NCI-H510A treated with DMSO at 0.1 percent for 48 hours (cell line): ENCODE results near the gene ITGA1.

Source experiments
- DNase-seq: peaks from one replicate; lab custom pipeline; 2025; lab: John Stamatoyannopoulos, UW

ITGA1 gene

DNA sequence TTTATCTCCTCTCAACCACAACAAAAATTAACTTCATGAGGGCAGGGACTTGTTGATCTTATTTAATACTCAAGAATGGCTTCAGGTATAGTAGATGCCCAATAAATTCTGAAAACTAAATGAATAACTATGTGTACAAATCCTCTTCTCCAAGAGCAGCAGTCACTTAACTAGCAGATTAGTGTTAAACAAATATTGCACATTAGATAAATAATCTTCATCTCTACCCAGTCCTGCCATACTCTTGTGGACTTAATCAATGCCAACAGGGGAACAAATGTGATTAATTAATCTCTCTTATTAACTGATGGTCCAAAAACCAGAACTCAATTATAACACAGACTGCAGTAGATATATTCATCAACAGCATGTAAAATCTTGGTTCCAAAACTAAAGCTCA is 15.0 kb upstream of the ITGA1 start:
- DNase-seq, result no peak

DNA sequence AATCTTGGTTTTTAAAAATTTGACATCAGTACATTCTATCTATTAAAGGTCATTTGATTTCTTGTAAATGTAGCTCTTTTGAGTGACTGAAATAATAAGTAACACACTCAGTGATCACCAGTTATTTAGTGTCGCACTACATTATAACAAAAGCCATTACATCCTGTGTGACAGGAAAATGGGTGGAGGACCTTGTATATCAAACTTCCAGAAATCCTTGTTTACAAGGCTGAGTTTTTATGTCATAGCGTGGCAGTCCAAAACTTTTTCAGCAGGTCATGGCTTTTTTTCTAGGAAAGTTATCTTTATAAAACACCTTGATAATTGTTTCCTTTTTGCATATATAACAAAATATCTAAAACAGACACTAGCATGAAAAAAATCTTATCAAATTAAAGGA is 14.4 kb upstream of the ITGA1 start:
- DNase-seq, result no peak

DNA sequence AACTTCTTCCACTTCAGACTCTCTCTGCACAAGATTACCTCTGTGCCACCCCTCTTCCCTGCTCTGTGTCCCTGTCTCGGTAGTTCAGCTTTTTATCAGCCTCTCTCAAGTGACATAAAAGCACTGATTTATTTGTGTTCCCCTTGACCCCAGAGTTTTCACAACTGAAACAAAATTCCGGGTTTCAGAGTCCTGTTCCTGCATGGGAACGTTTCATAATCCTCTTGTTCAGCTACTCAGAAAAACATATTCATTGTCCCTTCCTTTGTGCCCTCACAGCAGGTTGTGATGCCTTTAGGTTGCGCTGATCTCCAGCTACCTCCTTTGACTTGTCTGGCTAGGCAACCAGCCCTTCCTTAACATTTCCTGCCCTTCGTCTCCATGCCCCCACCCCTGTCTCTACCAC is 13.7 kb upstream of the ITGA1 start:
- no peak for DNase-seq

DNA sequence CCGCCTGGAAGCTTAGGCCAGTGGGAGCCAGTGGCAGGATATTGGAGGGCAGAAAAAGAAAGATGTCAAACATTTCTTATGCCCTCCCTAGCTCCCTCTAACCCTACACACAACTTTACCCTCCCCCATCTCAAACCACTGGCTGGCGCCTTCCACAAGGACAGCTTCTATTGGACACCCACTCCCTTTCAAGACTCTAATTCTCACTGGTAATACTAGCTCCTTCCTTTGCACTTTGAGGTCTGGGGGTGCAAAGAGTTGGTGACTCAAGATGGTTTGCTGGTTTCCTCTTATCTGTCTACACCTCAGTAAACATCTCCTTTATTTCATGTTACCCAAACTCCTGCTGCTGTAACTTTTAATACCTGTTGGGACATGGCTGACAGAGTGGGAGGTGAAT is 11.6 kb upstream of the ITGA1 start:
- no peak for DNase-seq

DNA sequence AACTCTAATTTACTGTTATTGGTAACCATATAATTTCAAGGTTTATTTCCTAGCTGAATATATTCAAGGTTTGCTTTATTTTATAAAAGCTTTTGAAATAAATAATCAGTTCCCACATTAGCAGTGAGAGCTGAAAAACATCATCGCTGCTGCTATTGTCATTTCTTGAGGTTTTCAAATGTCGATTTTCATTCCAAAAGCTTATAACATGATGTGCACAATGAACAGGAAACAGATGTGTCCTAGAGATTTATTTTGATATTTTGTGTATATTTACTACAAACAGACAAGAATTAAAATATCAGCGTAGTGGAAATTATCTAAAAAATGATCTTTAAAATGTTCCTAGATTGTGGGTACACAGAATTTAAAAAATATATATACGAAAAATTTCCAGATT is 10.5 kb upstream of the ITGA1 start:
- DNase-seq, result no peak

DNA sequence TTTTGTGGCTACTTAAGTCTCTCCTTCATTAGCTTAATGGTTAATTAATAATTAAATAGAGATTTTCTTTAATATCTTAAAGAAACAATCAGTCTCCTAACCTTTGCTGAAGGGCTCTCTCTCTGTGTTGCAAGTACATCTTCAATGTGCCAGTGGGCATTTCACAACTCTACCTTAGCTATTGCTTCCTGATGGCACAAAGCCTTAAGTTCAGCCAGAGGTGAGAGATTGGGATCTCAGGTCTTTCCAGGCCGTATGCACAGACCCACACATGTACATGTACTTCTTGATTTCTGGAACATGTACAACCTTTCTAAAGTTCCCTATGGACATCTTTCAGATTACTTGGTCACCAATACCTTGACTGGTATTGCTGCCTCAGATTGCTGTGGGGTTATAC is 8.9 kb upstream of the ITGA1 start:
- DNase-seq, result no peak

DNA sequence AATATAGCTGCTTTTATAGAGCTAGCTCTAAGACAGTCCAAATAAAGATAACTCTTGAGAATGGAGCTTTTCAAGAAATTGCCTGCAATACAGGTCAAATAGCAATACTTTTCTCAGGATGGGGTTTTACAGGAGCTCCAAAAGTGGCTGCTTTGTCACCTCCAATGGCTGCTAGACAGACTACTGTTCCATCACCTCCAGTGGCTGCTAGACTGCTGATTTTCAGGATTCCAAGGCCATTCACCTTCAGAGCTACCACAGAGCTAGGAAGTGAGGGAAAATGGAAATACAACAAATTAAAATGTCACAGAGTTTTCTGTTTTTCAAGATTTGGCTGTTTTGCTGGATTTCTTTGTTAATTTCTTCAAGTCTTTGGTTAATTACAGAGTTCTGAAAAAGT is 8.5 kb upstream of the ITGA1 start:
- DNase-seq, result no peak

DNA sequence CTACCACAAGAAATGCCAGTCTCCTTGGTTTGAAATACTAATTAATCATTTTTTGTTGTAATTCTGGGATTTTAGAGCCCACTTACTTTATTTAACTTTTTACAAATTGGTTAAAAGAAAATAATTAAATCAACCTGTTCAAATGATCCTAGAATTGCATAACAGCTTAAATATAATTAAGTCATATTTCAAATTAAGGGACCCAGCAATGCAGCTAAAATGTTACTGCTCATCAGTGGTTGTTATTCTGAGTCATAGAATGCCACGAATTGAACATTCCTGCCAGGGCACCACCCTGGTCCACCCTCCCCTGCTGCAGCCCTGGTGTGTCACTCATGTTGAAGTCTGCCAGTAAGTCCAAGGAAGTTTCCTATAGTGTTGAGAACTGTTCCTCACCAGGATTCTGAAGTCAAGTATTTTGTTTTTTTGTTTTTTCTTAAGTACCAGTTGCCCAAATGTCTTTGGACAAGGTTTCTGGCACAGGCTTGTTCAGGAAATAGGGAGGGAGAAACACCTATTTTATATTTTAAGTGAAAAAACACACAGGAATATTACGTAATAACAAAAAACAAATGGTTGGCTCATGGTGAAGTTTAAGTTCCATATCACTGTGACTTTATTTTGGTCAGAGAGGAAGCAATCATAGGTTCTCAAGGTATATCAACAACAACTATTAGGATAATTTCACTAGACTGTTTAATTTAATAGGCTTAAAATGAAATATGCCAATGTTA is 4.3 kb upstream of the ITGA1 start:
- no peak for DNase-seq

DNA sequence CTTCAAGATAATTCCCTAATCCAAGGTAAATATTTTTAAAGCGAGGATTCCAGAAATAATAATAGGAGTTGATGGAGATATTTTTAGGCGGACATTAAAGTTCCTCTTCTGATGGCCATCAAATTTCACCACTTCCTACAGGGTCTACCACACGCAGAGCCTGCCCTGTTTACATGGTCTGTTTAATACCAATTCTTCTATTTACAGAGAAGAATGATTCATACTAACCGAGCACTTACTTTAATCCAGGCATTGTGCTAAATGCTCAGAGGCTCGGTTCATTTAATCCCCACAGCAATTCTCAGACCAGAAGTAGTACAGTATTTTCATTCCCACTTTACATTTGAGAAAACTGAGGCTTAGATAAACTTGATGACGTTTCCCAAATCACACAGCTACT is 3.0 kb upstream of the ITGA1 start:
- DNase-seq, result no peak

DNA sequence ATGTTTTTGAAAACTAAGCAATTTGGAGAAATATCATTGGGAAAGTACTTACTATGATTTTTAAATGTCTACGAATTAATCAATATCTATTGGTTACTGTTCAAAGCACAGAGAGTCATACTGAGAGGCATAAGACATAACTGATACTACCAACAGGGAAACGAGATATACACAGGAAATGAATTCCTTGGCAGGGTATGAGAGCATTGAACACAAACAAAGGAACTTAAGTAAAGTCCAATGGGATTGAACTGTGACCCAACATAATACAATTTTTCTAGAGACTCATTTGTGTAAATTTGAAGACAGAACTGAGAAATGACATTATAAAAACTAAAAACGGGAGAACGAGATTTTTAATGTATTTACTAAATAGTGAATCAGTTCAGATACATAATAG is 1.3 kb upstream of the ITGA1 start:
- DNase-seq, result no peak

DNA sequence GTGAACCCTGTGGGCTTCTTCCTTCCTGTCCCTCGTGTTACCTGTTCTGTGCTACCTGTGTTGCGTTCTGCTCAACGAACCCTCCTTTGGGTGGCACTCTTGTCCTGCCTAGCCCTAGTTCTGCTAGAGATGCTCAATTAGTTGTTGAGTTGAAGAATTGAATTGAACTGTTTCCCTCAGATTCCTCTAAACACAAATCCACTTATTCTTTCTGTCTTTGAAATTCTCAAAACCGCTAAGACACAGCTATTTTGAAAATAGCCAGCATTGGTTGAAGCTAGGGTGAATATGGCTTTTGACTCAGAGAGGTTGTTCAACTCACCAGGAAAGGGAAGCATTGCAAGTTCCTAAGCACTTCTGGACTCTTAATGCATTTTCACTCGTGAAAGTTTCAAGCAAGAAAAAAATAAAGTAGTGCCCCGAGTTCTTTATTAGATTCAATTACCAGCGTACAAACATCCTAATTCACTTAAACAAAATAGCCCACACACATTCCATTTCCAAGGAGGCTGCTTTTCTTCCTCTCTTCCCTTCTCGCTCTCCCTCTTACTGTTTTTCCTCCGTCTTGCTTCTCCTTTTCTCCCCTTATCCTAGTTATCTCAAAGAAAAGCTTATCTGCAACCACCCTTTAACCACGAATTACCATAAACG is 642 bp upstream of the ITGA1 start:
- no peak for DNase-seq

DNA sequence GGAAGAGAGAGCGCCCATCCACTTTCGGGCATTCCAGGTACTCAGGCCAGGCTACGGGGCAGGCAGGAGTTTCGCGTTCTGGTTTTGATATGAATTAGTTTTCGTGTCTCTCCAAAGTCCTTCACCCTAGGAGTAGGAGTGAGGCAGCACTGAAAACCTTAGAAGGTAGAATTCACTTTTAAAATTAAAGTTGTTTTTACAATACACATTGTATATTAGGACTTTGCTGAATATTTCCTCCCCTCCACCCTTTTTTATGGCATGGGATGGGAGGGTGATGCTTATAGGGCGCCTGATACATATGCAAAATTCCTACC is 747 bp downstream of the ITGA1 start:
- DNase-seq, result no peak

DNA sequence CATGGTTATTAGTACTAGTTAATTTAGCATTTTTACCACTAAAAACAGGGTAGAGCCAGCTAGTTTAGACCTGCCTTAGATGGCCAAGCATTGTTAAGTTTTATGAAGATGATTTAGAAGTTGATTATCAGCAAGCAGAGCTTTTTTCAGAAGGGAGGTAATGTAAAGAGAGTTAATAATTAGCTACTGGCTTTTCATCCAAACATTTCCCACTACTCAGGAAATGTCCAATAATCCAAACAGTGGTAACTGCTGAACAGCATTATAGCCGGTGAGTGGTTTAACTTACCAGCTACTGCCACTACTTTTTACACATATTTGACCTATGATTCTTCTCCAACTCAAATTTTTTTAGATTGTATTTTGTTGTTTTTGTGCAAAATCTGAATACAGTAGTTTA is 1.7 kb downstream of the ITGA1 start:
- DNase-seq, result no peak

DNA sequence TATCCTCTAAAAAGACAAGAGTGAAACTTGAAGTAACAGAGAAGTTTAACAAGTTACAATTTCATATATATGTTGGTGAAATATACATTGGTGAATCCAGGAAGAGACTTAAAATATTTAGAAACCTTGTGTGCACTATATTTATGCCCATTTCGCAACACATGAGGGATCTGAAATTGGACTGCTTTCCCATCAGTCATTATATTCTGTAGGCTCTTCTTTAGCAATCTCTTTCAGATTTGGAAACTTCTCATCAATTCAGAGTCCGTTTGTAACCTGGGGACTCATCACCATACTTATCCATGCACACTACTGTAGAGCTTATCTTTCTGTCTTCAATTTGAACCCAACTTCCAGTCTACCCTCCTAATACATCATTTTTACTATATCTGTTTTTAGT is 2.1 kb downstream of the ITGA1 start:
- DNase-seq, result no peak

DNA sequence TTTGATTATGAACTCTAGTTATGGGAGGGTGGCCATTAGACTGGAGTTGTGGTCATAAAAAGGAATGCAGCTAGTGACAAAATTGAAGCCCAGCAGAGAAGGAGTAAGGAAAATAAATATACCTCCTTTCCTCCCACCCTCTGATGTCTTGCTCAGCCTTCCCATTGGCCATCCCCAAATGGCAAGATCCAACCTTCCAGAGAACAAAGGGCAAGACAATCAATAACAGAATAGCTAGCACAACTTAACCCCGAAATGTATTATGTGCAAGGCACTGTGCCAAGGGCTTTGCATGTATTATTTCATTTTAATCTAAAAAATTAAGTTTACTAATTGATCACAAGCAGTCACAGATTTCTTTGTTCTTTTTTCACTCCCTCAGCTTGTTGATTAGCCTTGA is 3.6 kb downstream of the ITGA1 start:
- DNase-seq, result no peak

DNA sequence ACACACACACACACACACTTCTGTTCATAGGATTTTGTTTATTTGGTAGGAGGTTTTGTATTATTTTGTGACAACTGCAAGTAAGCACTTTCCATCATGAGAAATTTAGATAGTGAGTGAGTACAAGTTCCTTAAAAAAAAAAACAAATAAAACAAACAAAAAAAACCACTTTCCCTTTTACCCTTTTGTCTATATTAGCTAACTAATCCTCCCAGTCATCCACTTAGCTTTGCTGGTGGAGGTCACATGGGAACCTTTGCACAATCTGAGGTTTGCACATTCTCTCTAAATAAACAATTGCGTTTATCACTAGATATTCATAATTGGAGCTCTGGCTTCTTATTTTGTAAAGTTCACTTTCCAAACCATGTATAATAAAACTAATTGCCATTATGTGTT is 6.8 kb downstream of the ITGA1 start:
- no peak for DNase-seq

DNA sequence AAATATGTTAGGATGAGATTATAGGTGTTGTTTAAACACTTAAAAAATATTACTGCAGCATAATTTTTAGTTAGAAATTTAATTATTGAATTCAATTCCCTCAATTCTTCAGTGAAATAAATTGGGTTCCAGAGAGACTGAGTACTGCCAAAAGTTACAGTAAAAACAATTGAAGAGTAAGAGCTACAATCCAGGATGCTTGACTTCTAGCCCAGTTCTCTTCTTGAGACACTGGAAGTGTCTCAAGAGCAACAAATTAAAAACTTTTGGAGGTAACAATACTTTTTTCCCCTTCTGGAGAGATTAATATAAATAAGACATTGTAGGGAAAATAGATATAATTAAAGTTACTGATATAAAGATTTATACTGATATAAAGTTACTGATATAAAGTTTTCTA is 8.3 kb downstream of the ITGA1 start:
- DNase-seq, result no peak

DNA sequence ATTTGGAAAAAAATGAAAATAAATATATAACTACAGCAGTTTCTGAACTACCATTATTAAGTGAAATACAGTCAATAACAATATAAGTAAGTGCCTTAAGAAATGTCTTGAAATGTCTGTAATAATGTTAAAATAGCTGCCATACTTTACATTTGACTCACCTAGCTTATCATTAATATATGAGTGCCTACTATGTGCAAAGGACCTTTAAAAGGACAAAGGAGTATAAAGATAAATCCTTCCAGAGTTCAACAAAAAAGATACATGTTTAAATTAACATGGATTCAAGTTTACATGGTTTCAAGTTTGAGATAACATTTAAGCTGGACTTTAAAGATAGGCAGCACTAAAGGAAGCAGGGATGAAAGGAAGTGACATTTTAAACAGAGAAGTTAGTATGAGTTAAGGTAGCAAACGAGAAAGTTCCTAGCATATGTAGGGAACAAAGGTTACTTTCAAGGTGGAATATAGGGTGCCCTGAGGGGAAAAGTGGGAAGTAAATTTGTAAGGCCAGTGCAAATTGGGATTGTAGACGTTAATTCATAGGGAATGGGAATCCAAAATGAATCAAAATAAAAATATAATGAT is 8.9 kb downstream of the ITGA1 start:
- DNase-seq, result no peak

DNA sequence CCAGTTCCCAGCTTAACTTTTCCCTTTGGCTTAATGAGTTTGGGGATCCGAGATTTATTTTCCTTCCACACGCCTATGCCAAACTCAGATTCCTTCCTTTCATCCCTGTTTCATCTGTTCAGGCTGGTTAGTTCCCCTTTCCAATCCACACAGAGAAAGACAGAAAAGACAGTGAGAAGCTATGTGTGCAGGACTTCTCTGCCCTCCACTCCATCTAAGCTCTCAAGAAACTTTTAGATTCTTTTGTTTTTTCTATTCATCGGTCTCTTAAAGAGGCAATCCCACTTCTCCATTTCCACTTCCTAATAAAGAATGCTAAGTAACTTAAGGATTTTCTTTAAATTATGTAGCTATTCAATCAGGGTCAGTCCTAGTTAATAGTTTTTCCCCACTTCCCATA is 11.2 kb downstream of the ITGA1 start:
- no peak for DNase-seq

DNA sequence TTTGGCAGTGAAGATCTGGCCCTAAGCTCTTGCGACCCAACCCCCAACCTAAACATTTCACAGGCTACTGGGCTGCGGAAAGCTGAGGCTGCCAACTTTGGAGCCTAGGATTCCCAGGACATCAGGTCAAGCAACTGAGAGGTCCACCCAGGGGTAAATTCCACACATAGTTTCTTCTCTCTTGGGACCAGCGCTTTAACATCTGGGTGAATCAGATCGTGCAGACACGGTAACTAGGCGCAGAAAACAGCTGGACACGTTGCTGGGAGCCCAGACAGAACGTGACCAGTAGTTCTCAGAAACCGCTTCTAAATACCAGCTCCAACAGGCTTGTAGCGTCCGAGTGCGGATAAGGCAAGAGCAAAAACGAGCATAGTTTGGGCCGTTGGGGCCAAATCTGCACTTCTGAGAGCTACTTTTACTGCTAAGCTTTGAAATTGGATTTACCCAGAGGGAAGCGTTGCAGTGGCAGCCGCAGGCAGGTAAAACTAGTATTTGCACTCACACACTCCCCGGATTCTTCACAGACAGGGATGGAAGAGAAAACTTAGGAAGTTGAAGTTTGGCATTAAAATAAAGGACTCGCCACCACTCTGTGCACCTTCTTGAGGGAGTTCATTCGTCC is 11.8 kb downstream of the ITGA1 start:
- no peak for DNase-seq

DNA sequence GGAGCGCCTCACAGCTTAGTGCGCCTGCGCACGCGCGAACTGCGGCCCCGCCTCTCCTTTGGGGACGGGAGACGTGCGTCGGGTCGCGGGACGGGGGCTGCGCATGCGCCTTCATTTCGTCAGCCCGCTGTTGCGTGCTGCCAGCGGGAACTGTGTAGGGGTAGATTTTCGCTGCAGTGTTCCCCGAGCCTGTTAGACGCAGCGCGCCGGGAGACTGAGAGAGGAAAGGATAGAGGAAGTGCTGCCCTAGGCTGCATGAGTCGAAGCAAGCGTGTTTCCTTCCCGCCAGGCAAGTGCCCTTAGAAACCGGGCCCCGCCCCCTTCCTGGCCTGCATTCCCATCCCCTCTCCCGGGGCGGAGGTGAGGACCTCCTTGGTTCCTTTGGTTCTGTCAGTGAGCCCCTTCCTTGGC is 12.3 kb downstream of the ITGA1 start:
- DNase-seq, result peak; percentile 59

DNA sequence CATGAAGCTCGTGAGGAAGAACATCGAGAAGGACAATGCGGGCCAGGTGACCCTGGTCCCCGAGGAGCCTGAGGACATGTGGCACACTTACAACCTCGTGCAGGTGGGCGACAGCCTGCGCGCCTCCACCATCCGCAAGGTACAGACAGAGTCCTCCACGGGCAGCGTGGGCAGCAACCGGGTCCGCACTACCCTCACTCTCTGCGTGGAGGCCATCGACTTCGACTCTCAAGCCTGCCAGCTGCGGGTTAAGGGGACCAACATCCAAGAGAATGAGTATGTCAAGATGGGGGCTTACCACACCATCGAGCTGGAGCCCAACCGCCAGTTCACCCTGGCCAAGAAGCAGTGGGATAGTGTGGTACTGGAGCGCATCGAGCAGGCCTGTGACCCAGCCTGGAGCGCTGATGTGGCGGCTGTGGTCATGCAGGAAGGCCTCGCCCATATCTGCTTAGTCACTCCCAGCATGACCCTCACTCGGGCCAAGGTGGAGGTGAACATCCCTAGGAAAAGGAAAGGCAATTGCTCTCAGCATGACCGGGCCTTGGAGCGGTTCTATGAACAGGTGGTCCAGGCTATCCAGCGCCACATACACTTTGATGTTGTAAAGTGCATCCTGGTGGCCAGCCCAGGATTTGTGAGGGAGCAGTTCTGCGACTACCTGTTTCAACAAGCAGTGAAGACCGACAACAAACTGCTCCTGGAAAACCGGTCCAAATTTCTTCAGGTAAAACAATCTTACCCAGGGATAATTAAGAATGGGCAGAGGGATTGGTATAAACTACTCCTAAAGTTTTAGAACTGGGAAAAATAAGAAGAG is 12.9 kb downstream of the ITGA1 start:
- DNase-seq, result no peak

DNA sequence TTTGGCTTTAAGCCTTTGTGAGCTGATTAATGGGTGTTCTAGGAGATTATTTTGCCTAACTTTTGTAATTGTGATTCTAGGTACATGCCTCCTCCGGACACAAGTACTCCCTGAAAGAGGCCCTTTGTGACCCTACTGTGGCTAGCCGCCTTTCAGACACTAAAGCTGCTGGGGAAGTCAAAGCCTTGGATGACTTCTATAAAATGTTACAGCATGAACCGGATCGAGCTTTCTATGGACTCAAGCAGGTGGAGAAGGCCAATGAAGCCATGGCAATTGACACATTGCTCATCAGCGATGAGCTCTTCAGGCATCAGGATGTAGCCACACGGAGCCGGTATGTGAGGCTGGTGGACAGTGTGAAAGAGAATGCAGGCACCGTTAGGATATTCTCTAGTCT is 13.6 kb downstream of the ITGA1 start:
- DNase-seq, result no peak
